GM18498 (cell line): ENCODE results near the gene ST14.

Experiments used
- ATAC-seq: cut with Tn5 transposase; IDR thresholded peaks from one replicate; pipeline ENCODE4 v1.9.1; 2021; ENCODE audit warnings: mild to moderate bottlenecking, moderate library complexity; ENCODE audit not compliant: unreplicated experiment

ST14 gene

DNA sequence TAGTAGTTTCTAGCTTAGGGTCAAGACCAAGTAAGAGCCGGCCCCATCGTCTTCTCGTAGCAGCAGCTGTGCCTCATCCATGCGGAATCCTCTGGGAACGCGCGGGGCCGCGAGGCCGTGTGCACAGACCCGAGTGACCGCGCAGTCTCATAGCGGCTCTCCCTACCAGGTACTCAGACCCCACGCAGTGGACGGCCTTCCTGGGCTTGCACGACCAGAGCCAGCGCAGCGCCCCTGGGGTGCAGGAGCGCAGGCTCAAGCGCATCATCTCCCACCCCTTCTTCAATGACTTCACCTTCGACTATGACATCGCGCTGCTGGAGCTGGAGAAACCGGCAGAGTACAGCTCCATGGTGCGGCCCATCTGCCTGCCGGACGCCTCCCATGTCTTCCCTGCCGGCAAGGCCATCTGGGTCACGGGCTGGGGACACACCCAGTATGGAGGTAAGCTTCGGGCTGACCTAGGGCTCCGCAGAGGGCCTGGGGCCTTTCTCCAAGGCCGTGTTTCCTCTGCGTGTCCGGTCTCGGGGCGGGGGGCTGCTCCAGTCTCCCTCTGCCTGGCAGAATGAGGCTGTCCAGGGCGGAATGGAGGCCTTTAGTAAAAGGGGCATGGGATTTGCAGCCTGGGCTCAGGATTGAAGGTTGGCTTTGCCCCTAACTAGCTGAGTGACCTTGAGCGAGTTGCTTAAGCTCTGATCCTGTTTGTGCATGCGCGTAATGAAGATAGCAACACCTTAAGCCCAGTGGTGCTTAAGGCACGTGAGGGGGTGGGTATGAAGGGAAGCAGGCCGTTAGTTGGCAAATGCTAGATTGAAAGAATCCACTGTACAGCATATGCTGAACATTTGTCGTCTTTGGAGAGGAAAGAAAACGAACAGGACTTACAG lies 48.9 kb downstream of the ST14 start:
- ATAC-seq: no peak

DNA sequence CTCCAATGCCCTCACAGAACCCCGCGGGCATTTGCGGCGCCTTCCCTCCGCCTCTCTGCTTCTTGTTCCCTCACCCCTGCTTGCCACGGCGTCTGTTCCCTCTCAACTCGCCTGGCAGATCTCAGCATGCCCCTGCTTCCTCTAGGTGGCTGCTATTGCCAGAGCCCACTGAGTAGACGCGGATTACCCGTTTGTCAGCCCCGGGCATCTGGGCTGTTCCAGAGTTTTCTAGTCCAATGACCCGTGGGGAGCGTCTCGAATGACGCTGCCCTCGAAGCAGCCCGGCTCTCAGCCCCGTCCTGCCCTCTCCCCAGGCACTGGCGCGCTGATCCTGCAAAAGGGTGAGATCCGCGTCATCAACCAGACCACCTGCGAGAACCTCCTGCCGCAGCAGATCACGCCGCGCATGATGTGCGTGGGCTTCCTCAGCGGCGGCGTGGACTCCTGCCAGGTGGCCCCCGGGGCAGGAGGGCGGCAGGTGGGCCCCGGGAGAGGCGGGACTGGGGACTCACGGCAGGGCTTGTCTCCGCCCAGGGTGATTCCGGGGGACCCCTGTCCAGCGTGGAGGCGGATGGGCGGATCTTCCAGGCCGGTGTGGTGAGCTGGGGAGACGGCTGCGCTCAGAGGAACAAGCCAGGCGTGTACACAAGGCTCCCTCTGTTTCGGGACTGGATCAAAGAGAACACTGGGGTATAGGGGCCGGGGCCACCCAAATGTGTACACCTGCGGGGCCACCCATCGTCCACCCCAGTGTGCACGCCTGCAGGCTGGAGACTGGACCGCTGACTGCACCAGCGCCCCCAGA lies 49.7 kb downstream of the ST14 start:
- ATAC-seq: no peak

DNA sequence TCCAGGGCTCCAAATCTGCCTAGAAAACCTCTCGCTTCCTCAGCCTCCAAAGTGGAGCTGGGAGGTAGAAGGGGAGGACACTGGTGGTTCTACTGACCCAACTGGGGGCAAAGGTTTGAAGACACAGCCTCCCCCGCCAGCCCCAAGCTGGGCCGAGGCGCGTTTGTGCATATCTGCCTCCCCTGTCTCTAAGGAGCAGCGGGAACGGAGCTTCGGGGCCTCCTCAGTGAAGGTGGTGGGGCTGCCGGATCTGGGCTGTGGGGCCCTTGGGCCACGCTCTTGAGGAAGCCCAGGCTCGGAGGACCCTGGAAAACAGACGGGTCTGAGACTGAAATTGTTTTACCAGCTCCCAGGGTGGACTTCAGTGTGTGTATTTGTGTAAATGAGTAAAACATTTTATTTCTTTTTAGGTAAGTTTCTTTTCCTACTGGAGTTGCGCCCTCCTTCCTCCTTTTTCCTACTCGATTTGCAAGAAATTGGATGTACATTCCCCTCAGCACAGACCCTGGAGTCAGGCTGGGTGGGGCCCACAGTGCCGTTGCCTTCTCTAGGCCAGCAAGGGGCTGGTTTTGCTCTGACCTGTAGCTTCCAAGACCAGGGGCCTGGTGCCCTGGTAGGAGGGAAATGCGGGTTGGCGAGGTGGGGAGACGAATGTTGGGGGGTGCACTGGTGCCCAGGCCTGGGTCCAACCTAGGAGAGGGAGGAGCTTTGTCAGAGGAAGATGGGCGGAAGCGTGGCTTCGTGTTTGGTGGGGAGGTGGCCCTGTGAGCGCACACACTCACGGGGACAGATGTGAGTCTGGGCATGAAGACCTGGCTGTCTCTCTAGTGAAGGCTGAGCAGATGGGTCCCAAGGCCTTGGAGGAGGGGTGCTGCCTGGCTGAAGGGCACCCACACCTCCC lies 50.6 kb downstream of the ST14 start:
- no peak for ATAC-seq

DNA sequence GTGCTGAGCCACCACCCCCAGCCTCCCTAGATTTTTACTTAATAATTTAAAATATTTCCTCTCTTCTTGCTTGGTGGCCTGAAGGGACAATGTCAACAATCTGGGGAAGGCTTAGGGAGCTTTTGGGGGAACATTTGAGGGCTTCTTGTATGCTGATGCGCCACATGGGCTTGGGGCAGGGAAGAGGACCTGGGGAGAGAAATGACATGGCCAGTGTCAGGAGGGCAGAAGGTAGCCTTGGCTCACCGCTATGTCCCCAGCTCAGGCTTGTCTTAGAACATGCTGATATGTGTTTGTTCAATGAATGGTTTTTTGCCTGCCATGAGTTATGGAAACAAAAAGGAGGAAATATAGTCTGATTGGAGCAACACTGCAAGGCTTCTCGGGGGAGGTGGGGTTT lies 51.6 kb downstream of the ST14 start:
- no peak for ATAC-seq

DNA sequence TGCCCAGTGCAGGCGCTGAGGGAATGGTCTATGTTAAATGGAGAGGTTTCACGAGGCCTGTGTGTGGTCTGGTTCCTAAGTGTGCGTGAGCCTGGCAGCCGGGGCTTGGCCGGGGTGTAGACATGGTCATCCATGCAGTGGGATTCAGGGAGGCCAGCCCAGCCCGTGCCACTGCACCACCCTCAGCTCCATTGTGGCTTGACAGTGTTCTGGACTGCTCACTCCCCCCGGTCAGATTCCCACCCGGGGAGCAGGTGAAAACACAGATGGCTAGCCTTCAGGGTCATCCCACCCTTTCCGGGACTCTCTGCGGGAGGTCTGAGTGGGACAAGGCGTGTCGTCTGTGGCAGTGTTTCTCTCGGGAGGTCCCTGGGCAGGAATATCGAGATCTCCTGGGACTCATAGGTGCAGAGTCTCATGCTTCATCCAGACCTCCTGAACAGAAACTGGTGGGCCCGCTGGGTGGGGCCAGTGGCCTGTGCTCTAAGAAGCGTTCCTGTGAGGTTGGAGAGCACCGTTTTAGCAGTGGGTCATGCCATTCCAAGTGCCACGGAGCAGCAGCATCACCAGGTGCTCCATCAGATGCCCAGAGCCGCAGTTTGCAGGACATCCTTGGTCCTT lies 52.3 kb downstream of the ST14 start:
- no peak for ATAC-seq

DNA sequence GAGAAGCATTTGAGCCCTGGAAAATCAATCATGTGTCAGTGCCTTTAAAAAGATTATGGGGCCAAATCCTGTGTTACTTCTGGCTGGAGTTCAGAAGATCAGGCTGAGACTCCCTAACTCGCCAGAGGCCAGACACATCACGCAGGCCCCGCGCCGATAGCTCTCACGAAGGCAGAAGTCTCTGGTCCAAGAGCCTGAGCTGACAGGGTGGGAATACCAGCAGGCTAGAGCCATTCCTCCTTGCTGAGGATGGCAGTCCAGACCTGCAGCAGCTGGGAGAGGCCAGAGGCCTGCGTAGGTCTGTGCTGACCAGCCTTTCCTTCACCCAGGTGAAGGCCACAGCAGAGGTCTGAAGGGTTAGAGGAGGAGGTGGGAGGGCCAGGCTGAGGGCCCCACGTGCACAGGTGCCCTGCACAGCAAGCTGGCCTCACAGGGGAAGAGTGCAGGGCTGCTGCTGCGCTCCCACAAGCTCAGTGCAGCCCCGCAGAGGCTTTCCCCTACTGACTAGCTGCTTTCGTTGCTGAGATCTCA lies 52.9 kb downstream of the ST14 start:
- peak; percentile 18 for ATAC-seq

DNA sequence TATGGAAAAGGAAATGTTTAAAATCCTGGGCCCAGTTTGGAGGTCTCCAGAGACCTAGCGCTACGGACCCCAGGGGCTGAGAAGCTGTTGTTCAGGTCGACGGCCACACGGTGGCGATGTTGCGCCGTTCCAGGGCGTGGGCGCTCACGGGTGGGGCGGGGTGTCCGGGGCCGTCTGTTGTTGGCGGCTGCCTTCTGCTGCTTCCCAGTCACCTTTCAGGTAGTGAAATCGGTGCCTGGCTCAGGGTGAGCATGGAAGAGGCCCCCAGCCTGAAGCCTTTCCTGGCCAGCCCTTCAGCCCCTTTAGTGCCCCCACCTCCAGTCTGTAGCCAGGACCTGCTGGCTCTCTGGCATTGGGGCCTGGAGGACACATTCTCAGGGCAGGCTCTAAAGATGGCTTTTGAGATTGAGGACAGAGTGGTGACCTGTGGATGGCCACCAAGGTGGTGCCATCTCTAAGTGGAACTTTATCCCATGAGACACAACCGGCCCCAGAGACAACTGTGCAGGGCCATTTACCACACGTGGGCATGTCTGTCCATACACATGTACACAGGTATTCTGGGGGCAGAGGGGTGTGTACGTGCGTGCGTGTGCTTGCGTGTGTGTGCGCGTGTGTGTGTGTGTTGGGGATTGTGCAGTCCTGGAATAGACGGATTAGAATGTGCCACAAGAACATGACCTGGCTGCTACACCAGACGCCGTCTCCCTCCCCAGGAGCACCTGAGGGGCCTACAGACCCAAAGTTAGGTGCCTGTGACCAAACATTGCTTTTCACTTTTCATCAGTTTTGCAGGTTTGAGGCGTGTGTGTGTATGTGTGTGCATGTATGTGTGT lies 53.8 kb downstream of the ST14 start:
- peak; percentile 92 for ATAC-seq

DNA sequence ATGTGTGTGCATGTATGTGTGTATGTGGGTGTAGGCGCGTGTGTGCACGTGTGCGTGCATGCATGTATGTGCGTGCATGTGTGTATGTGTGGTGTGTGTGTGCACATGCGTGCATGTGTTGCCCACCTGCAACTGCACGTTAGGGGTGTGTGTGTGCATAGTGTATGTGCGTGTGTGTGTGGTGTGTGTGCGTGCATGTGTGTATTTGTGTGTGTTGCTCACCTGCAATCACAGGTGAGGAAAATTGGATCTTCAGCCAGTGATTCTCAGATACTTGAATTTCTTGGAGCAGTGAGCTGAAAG lies 54.3 kb downstream of the ST14 start:
- ATAC-seq: no peak

DNA sequence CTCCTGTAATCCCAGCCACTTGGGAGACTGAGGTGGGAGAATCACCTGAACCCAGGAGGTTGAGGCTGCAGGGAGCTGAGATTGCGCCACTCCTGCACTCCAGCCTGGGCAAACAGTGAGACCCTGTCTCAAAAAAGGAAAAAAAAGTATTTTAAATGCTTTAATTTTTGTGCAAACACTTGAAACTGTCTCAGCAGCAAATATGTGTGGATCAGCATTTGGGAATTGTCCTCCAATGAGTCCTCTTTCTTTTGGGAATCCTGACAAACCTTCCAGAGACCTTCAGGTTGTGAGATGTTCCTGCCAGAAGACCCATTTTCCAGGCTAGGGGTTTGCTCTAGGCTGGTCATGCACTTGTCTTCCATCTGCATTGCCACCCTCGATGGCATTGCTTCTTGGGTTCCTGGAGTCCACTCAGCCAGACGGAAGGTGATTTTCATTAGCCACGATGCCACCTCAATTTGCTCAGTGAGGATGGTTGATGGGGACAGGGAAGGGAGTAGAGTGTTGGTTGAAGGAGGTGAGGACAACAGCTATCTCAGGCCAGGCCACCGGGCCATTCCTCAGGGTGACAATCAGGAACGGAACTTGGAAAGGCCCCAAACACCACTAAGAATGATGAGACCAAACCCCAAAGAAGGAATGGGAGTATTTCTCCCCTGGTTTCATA lies 55.4 kb downstream of the ST14 start:
- no peak for ATAC-seq

DNA sequence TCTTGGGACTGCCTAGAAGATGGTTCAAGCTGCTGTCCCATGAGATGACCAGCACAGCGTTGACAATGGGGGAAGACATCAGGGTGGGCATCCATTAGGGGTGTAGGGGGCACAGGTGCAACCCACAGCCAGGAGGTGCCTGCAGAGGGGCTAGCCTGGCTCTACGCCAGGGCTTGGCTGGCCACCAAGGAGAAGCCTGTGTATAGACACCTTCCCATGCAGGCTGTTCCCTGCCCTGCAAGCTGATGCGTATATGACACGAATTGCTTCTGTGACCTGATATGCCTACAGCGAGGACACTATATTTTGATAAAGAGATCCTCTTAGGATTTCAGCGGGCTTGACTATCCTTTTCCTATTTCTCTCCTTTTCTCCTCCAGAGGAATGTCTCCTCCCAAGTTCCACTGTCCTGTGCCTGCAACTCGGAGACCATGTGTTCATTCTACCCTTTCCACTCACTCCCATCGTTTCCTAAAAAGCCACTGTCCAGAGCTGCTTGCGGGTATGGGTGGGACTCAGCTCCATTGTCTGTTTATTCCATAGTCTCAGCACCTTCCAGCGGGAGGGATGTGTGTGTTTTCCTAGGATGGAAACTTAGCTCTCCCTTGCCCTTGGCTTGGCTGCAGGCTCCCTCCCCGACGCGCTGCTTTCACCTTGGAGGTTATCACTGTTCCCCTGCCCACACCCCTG lies 56.1 kb downstream of the ST14 start:
- ATAC-seq: no peak

DNA sequence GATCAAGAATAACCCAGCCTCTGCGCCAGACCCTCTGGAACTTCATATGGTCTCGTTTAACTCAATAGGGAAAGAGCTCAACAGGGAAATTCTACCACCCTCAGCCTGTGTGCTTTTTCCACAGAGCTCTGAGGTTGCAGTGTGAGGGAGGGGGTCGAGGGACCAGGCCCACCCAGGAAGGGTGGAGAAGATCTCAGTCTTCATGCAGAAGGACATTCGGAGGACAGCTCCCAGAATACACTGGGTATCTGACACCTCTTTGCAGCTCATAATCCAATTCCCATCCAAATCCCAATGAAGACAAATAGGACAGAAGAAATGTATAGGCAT lies 56.6 kb downstream of the ST14 start:
- ATAC-seq: no peak

DNA sequence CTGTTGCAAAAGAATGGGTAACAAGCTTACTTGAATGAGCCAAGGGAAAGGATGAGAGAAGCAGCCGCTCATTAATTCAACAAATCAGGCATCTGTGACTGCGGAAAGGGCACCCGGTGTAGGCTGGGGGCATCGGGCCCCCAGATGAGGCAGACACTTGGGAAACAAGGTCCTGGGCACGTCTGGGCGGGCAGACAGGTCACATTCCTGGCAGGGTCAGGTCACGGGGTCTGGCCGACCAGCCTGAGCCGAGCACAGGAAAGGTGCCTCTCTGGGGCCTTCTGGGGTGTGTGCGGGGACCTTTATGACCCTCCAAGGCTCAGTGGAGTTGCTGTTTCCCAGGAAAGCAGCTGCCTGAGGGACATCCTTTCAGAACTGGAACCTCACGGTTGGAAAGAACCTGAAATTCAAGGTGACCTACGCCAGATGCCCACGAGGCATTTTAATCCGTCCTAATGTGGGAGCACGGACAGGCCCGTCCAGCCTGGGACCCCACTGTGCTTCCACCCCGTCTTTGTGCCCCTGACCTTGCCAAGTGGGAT lies 57.1 kb downstream of the ST14 start:
- ATAC-seq: no peak

DNA sequence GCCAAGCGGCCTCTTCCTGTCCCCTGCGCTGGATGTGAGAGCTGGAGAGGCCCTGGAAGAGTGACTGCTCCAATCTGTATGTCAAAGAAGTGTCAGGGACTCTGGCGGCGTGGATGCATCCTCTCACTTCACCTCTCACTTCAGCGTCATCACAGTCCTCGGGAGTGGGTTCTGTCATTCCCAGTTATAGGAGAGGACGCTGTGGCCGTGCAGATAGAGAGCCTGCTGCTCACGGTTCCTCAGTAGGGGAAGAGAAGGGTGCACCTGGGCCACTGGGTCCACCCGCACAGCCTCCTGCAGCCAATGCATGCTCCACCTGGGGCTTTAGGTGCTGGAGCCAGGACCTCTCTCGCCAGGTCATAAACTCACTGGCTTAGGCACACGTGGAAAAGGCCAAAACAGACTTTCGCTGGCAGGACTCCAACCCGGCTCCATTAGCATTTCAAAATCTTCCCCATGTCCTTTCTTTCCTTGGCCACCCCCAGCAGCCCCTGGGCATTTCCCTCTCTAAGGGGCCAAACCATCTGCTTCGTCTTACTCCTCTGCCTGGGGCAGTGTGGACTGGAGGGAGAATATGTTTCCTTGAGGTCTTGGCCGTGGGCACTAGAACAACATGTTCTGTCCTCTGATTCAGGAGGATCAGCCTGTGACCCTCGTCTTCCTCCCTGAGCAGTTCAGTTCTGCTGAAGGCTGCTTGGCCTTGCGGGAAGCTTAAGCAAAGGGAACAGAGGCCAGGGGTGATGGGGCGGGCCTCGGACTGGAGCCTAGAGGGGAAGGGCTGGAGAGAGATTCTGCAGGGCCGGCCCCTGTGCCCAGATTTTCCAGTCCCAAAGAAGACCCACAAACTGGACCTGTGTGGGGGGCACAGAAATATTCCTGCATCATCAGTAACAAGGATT lies 57.8 kb downstream of the ST14 start:
- ATAC-seq: no peak

DNA sequence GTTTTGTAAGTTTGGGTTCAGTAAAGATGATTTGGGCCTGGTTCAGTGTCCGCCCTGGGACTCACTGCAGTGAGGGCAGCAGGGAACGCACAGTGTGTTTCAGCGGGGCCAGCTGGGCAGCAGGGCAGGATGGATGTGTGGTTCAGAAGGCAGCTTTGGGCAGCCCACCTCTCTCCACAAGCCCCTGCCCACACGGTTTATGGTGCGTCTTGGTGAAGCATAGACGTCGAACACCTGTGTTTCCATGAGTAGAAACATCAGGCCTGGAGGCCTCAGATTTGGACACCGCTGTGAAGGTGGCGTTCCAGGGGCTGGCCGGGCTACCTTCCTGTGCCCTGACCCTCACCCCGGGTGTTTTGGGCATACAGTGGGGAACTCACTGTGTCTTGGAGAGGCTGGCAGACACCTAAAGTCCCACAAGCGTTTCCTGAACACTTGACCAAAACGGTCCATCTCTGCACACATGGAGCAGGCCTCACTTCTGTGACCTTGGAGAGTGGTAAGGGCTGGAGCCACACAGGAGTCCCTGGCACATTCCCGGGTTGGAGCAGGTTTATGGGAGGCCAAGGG lies 59.0 kb downstream of the ST14 start:
- no peak for ATAC-seq

DNA sequence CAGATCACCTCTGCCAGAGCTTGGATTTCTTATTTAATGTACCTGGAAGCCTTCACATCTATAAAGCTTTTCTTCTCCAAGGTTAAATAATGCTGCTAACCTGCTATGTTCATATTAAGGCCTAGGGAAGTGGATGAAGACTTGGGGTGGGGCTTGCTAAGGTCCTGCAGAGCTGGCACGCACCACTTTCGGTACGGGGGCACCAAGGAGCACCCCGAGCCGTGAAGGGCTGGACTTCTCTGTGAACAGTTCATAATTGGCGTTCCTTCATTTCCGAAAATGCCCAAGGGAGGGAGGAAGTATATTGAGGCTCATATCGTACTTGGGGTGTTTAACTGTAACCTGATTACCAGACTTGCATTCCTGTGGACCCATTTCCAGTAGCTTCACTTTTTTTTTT lies 59.6 kb downstream of the ST14 start:
- ATAC-seq: no peak

DNA sequence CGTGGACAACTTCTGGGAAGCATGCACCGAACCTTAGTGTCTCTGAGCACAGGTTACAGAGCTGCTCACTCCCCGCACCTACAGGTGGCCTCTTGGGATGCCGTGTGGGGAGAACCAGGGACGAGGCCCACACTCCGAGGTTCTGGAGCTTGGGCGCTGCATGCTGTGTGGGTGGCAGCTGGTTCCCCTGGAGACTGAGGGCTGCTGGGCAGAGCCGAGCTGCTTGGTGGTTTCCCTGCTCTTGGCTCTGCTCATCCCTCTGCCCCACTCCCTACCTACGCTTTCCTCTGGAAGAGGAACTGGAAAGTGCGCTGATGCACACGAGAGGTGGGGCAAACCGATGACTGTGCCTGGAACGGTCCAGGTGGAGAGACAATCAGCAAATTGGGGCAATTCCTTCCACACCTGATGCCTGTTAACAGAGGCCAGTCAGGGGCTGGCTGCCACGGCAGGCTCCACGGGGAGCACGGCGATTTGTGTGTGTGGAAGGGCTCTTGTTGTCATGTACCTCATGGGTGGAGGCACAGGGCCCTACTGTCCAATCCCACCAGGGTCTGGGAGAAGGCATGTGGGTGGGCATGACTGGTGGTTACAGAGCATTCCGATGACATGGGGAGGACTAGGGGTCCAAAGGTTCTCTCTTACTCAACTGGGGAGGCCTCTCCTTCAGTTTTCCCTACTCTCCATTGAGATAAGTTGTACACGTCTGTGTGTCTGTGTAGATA lies 60.9 kb downstream of the ST14 start:
- ATAC-seq: no peak
